HepG2 (cell line): ENCODE results near the gene PSMD1. TPM values are rescaled to one million over a fixed set of nuclear protein-coding genes. Genes with fewer than 3 reads are reported as not detected.

Experiments
- EEA1 ChIP-seq: sonication (generic); formaldehyde crosslinking; IDR thresholded peaks from 2 replicates; pipeline ENCODE4 v1.5.1; 2020; ENCODE audit warnings: mild to moderate bottlenecking, missing genetic modification reagents, borderline replicate concordance
- RBAK ChIP-seq: sonication (generic); formaldehyde crosslinking; IDR thresholded peaks from 2 replicates; pipeline ENCODE4 v1.5.1; 2020; ENCODE audit warnings: mild to moderate bottlenecking, missing genetic modification reagents
- SIX1 ChIP-seq: sonication (generic); formaldehyde crosslinking; IDR thresholded peaks from 2 replicates; pipeline ENCODE4 v1.4.0; 2020; ENCODE audit warnings: missing genetic modification reagents, borderline replicate concordance
- ZBTB26 ChIP-seq: IDR thresholded peaks from 2 replicates; pipeline ENCODE4 v1.6.1; 2016; ENCODE audit warnings: missing compliant biosample characterization, missing genetic modification reagents, borderline replicate concordance
- ZMAT5 ChIP-seq: sonication (generic); formaldehyde crosslinking; IDR thresholded peaks from 2 replicates; pipeline ENCODE4 v1.5.0; 2020; ENCODE audit warnings: mild to moderate bottlenecking, low read depth, missing genetic modification reagents, borderline replicate concordance
- ZNF318 ChIP-seq: sonication (generic); formaldehyde crosslinking; IDR thresholded peaks from 2 replicates; pipeline ENCODE4 v1.4.0; 2020; ENCODE audit warnings: mild to moderate bottlenecking, missing genetic modification reagents
- ZNF362 ChIP-seq: sonication (generic); formaldehyde crosslinking; IDR thresholded peaks from 2 replicates; pipeline ENCODE4 v1.4.0; 2020; ENCODE audit warnings: missing genetic modification reagents, mild to moderate bottlenecking, borderline replicate concordance
- ZNF7 ChIP-seq: IDR thresholded peaks from 2 replicates; pipeline ENCODE4 v1.6.1; 2016; ENCODE audit warnings: missing biosample characterization, missing genetic modification reagents
- ZNF709 ChIP-seq: sonication (generic); formaldehyde crosslinking; IDR thresholded peaks from 2 replicates; pipeline ENCODE4 v1.5.0; 2020; ENCODE audit warnings: mild to moderate bottlenecking, missing genetic modification reagents
- polyA plus RNA-seq, 8 experiments: library from polyadenylated mRNA; depleted of rRNA in 3 of 8; stranded (reverse) in 7 of 8; unstranded in 1 of 8; fragments of >200 nt; fragmentation: Illumina TruSeq in 4 of 8; extraction: Trizol in 4 of 8; gene quantifications; 2 replicates each; pipeline versions ENCODE4 v1.2.1 to v1.2.3, GENCODE V29; 2011 to 2016; ENCODE audit warnings: low read depth in 4 of 8, missing spikeins in 1 of 8, mixed read lengths in 1 of 8; ENCODE audit not compliant: insufficient read depth in 1 of 8
- total RNA-seq, 5 experiments: library from RNA; depleted of rRNA; stranded (reverse); fragments of >200 nt; fragmentation: Illumina TruSeq; extraction: Trizol; gene quantifications; 2 replicates each; pipeline ENCODE4 v1.2.3, GENCODE V29; 2016; ENCODE audit warnings: low read depth in 1 of 5
- TF ChIP-seq, protein P1 (sequence below): sonication (generic); formaldehyde crosslinking; IDR thresholded peaks from 2 replicates; pipeline ENCODE4 v1.8.0; 2022; ENCODE audit warnings: mild to moderate bottlenecking, missing genetic modification reagents; ENCODE audit not compliant: insufficient replicate concordance

PSMD1 gene
- total and polyA plus RNA-seq, 2 of the 13 experiments (the other 11 are each of a cell fraction or from before 2014, with no cell fraction given), result 136 to 191 TPM

GRCh38 chr2:231034291-231034882 lies 22.3 kb upstream of the PSMD1 start (continued):
- TF ChIP-seq ZNF318, result no peak
- TF ChIP-seq ZMAT5 (CRISPR knock-in tag), result no peak
- TF ChIP-seq ZNF709, result no peak
- no peak for TF ChIP-seq EEA1
- TF ChIP-seq ZNF7 (CRISPR knock-in tag), result no peak
- TF ChIP-seq, protein P1, sequence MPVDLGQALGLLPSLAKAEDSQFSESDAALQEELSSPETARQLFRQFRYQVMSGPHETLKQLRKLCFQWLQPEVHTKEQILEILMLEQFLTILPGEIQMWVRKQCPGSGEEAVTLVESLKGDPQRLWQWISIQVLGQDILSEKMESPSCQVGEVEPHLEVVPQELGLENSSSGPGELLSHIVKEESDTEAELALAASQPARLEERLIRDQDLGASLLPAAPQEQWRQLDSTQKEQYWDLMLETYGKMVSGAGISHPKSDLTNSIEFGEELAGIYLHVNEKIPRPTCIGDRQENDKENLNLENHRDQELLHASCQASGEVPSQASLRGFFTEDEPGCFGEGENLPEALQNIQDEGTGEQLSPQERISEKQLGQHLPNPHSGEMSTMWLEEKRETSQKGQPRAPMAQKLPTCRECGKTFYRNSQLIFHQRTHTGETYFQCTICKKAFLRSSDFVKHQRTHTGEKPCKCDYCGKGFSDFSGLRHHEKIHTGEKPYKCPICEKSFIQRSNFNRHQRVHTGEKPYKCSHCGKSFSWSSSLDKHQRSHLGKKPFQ (CRISPR knock-in tag), result no peak
- peak; percentile 44; the same call in 1 of the 2 replicates for TF ChIP-seq ZNF362
- TF ChIP-seq ZBTB26 (CRISPR knock-in tag), result no peak
- TF ChIP-seq SIX1 (CRISPR knock-in tag), result no peak; the same call in 1 of the 2 replicates
- TF ChIP-seq RBAK (CRISPR knock-in tag), result no peak
